LNCAP (cell line): Measurements from ENCODE around the gene PCDH8.
A peak's percentile ranks its signal among the peaks of the same experiment; 100 is the strongest.

ENCODE experiments used
- TF ChIP-seq, protein P1 (sequence below): fragments of 450-650 bp; IDR thresholded peaks from 2 replicates; pipeline ENCODE4 v1.5.1; 2017; ENCODE audit warnings: mild to moderate bottlenecking

The PCDH8 gene

DNA sequence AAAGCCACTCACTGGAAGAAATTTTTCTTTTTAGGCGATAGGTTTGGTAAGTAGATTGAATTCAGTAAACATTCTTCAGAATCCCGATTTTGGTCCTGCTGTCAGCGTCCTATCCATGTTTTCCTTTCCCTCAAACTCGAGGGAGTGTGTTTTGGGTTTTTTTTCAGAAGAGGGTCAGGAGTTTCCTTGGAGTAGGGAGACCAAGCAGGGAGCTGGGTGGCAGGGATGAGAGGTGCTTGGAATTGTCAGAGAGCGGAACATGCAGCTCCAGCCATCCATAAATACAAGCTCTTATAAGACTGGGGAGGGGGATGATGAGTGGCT lies 1.6 kb upstream of the PCDH8 start:
- TF ChIP-seq, protein P1, sequence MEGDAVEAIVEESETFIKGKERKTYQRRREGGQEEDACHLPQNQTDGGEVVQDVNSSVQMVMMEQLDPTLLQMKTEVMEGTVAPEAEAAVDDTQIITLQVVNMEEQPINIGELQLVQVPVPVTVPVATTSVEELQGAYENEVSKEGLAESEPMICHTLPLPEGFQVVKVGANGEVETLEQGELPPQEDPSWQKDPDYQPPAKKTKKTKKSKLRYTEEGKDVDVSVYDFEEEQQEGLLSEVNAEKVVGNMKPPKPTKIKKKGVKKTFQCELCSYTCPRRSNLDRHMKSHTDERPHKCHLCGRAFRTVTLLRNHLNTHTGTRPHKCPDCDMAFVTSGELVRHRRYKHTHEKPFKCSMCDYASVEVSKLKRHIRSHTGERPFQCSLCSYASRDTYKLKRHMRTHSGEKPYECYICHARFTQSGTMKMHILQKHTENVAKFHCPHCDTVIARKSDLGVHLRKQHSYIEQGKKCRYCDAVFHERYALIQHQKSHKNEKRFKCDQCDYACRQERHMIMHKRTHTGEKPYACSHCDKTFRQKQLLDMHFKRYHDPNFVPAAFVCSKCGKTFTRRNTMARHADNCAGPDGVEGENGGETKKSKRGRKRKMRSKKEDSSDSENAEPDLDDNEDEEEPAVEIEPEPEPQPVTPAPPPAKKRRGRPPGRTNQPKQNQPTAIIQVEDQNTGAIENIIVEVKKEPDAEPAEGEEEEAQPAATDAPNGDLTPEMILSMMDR, result no peak

GRCh38 chr13:52849291-52850071 lies 1.0 kb upstream of the PCDH8 start:
- TF ChIP-seq, protein P1, result no peak

DNA sequence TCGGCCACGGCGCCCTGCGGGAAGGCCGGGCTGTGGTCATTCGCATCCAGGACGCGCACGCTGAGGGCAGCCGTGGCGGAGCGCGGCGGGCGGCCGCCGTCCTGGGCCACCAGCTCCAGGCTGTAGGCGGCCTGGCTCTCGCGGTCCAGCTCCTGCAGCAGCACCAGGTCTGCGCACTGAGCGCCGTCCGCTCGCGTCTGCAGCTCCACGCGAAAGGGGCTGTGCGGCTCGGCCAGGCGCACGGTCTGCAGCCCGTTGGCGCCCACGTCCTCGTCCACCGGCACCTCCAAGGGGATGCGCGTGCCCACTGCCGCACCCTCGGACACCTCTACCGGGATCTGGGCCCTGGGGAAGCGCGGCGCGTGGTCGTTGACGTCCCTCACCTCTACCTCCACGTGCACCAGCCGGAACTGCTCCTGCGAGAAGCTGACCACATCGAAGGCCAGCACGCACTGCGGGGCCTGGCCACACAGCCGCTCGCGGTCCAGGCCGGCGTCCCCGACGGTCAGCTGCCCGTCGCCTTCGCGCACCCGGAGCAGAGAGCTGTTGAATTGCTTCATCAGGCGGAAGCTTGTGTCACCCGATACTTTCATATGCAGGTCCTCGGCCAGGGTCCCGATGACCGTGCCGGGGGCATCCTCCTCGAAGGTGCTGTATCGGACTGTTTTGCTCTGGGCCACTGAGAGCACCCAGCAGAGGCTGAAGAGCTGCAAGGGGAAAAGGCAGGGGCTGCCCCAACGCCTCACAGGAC lies 583 bp downstream of the PCDH8 start:
- TF ChIP-seq, protein P1, result no peak

- TF ChIP-seq, protein P1, result no peak
Measured at GRCh38 chr13:52847322-52847681, 1.1 kb downstream of the PCDH8 start.

- TF ChIP-seq, protein P1, result peak; percentile 44; the same call in 1 of the 2 replicates
Measured at GRCh38 chr13:52846567-52847321, 1.7 kb downstream of the PCDH8 start.

- TF ChIP-seq, protein P1, result peak; percentile 27
Measured at GRCh38 chr13:52845766-52846566, 2.5 kb downstream of the PCDH8 start.

DNA sequence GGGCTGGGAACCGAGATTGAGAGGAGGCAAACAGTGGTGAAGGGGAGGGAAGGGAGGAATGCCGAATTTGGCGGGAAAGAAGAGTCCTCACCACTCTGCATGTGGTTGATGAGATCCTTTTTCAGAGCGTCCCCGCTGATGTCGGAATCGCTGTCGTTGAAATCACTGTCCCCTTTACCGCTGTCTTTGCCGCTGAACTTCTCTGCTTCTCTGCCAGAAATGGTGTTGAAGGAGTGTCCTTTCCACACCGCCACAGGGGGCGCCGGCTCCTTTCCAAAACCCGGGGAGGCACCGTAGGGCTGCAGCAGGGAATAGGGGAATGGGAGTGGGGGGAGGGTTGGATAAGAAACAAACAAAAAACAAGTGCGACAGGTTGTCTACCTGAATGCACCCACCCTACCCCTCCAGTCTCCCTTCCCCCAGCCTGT lies 3.1 kb downstream of the PCDH8 start:
- TF ChIP-seq, protein P1, result no peak
